ENCODE results near the gene POLR1F.
"Not testable (repeated sequence)": the region's sequence is repeated elsewhere in the genome, so short reads cannot be mapped to it uniquely, and the experiment has no call there.

DNA sequence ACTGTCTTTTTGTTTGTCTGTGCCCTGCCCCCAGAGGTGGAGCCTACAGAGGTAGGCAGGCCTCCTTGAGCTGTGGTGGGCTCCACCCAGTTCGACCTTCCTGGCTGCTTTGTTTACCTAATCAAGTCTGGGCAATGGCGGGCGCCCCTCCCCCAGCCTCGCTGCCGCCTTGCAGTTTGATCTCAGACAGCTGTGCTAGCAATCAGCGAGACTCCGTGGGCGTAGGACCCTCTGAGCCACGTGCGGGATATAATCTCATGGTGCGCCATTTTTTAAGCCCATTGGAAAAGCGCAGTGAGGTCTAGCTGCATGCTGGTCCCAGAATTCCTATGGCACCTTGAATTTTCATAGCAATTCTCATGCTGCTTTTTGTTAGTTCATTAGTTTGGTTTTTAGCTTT is 19.7 kb downstream of the POLR1F start:
- TF ChIP-seq, protein P1, sequence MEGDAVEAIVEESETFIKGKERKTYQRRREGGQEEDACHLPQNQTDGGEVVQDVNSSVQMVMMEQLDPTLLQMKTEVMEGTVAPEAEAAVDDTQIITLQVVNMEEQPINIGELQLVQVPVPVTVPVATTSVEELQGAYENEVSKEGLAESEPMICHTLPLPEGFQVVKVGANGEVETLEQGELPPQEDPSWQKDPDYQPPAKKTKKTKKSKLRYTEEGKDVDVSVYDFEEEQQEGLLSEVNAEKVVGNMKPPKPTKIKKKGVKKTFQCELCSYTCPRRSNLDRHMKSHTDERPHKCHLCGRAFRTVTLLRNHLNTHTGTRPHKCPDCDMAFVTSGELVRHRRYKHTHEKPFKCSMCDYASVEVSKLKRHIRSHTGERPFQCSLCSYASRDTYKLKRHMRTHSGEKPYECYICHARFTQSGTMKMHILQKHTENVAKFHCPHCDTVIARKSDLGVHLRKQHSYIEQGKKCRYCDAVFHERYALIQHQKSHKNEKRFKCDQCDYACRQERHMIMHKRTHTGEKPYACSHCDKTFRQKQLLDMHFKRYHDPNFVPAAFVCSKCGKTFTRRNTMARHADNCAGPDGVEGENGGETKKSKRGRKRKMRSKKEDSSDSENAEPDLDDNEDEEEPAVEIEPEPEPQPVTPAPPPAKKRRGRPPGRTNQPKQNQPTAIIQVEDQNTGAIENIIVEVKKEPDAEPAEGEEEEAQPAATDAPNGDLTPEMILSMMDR (conservative IDR thresholded peaks at IDR 0.05; ENCODE audit: low read depth, low read length) = not testable (repeated sequence)
- not testable (repeated sequence) for TF ChIP-seq POLR2A (IDR thresholded peaks at IDR 0.05; ENCODE audit: low read depth, low read length); RAD21 (IDR thresholded peaks at IDR 0.05; ENCODE audit: low read length); FOS (IDR thresholded peaks at IDR 0.05; ENCODE audit: low read depth, low read length); RFX5 (IDR thresholded peaks at IDR 0.05; ENCODE audit: low read depth, low read length); BHLHE40 (IDR thresholded peaks at IDR 0.05; ENCODE audit: low read depth, low read length); MXI1 (IDR thresholded peaks at IDR 0.05; ENCODE audit: borderline replicate concordance, low read depth, low read length); RCOR1 (IDR thresholded peaks at IDR 0.05; ENCODE audit: insufficient replicate concordance, low read length); NFE2L2 (IDR thresholded peaks at IDR 0.05; ENCODE audit: low read depth, low read length); MAFK (IDR thresholded peaks at IDR 0.05; ENCODE audit: low read depth, low read length)
- TF ChIP-seq, protein P2, sequence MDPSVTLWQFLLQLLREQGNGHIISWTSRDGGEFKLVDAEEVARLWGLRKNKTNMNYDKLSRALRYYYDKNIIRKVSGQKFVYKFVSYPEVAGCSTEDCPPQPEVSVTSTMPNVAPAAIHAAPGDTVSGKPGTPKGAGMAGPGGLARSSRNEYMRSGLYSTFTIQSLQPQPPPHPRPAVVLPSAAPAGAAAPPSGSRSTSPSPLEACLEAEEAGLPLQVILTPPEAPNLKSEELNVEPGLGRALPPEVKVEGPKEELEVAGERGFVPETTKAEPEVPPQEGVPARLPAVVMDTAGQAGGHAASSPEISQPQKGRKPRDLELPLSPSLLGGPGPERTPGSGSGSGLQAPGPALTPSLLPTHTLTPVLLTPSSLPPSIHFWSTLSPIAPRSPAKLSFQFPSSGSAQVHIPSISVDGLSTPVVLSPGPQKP (IDR thresholded peaks at IDR 0.05; ENCODE audit: borderline replicate concordance, low read depth, low read length) = not testable (repeated sequence)

All from IMR-90 (cell line).